K562 (cell line): ENCODE data around the gene SHFL. TPM values are rescaled to one million over a fixed set of nuclear protein-coding genes. Genes with fewer than 3 reads are reported as not detected.
A peak's percentile ranks its signal among the peaks of the same experiment; 100 is the strongest.

Experiments
- KDM1A ChIP-seq, 2 experiments: fragments of 450-650 bp; IDR thresholded peaks; 2 replicates each; pipeline ENCODE4 v1.6.1; 2016; ENCODE audit warnings: mild to moderate bottlenecking in 2 of 2
- polyA plus RNA-seq, 8 experiments: library from polyadenylated mRNA; depleted of rRNA in 4 of 8; stranded (reverse) in 5 of 8; unstranded in 3 of 8; fragments of >200 nt; fragmentation: Nextera tagmentation in 2 of 8; fragmentation: Illumina TruSeq in 1 of 8; extraction: Ambion mirVana in 2 of 8; extraction: Trizol in 1 of 8; gene quantifications; 2 replicates each; pipeline versions ENCODE4 v1.2.1 to v1.2.3, GENCODE V29; 2011 to 2014; ENCODE audit warnings: inconsistent platforms in 1 of 8, missing spikeins in 1 of 8
- total RNA-seq, 7 experiments: library from RNA; depleted of rRNA in 6 of 7; stranded (reverse); fragments of >200 nt in 6 of 7; fragmentation: Illumina TruSeq in 2 of 7; extraction: Trizol in 2 of 7; gene quantifications; 2 replicates each; pipeline versions ENCODE4 v1.2.1 to v1.2.3, GENCODE V29; 2011 to 2021; ENCODE audit warnings: low replicate concordance in 1 of 7
- TF ChIP-seq, protein P1 (sequence below): IDR thresholded peaks from 3 replicates; pipeline ENCODE4 v1.6.1; 2011; ENCODE audit warnings: borderline replicate concordance, mild to moderate bottlenecking, moderate library complexity; ENCODE audit not compliant: insufficient read length; ENCODE audit errors: extremely low read depth
- TF ChIP-seq, protein P2 (sequence below): fragments of 250-450 bp; sonication (Bioruptor Pico); IDR thresholded peaks from 2 replicates; pipeline ENCODE4 v1.8.0; 2022; ENCODE audit warnings: moderate library complexity, mild to moderate bottlenecking, inconsistent platforms
- TF ChIP-seq, protein P3 (sequence below), 3 experiments: IDR thresholded peaks in 2 of 3; conservative IDR thresholded peaks in 1 of 3; 2 replicates each; pipeline ENCODE4 v1.5.1; 2011 to 2012; ENCODE audit warnings: low read length in 3 of 3, mild to moderate bottlenecking in 3 of 3, control low read depth in 2 of 3, improper control_type of control experiment in 1 of 3, inconsistent platforms in 1 of 3, low read depth in 1 of 3, mixed read lengths in 1 of 3, moderate library complexity in 1 of 3; ENCODE audit not compliant: insufficient read depth in 2 of 3
- TF ChIP-seq, protein P4 (sequence below): IDR thresholded peaks from 2 replicates; pipeline ENCODE4 v1.6.1; 2011; ENCODE audit warnings: borderline replicate concordance, low read depth, mild to moderate bottlenecking, moderate library complexity, low read length; ENCODE audit not compliant: insufficient read depth, poor library complexity, severe bottlenecking

The SHFL gene
- total and polyA plus RNA-seq, 9 of the 15 experiments (the other 6 are each of a cell fraction or from before 2014, with no cell fraction given), result 1.5 to 25.7 (median 13.0) TPM

DNA sequence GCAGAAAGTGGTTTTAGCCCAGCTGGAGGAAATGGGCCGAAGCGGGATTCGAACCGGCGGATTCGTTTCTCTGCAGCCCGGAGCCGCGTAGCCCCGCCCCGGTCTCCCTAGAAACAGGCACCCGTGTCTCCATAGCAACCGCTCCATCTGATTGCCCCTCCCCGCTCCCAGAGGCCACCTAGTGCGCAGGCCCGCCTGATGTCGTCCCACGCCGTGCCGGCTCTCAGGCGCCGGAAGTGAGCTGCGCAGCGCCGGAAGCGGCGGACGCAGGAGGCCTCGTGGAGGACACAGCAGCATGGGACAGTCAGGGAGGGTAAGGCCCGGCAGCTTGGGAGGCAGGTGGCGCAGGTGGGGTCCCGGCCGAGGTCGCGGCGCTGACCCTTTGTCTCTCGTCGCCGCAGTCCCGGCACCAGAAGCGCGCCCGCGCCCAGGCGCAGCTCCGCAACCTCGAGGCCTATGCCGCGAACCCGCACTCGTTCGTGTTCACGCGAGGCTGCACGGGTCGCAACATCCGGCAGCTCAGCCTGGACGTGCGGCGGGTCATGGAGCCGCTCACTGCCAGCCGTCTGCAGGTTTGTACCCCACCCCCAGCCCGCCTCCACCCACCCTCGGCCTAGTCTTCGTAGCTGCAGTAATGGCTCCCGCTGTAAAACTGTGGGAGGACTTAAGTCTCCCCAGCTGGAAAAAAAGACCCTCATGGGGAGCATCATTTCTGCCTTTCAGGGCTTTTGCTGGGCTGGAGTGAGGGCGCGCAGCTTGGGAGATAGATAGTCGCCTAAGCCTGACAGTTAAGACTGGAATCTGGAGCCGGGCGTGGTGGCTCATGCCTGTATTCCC, 20.2 kb downstream of the SHFL start, which contains the start of gene PPAN (continued):
- TF ChIP-seq, protein P1, sequence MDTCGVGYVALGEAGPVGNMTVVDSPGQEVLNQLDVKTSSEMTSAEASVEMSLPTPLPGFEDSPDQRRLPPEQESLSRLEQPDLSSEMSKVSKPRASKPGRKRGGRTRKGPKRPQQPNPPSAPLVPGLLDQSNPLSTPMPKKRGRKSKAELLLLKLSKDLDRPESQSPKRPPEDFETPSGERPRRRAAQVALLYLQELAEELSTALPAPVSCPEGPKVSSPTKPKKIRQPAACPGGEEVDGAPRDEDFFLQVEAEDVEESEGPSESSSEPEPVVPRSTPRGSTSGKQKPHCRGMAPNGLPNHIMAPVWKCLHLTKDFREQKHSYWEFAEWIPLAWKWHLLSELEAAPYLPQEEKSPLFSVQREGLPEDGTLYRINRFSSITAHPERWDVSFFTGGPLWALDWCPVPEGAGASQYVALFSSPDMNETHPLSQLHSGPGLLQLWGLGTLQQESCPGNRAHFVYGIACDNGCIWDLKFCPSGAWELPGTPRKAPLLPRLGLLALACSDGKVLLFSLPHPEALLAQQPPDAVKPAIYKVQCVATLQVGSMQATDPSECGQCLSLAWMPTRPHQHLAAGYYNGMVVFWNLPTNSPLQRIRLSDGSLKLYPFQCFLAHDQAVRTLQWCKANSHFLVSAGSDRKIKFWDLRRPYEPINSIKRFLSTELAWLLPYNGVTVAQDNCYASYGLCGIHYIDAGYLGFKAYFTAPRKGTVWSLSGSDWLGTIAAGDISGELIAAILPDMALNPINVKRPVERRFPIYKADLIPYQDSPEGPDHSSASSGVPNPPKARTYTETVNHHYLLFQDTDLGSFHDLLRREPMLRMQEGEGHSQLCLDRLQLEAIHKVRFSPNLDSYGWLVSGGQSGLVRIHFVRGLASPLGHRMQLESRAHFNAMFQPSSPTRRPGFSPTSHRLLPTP, result peak; percentile 92
- TF ChIP-seq KDM1A (IDR thresholded peaks at IDR 0.05), result no peak
- TF ChIP-seq, protein P2, sequence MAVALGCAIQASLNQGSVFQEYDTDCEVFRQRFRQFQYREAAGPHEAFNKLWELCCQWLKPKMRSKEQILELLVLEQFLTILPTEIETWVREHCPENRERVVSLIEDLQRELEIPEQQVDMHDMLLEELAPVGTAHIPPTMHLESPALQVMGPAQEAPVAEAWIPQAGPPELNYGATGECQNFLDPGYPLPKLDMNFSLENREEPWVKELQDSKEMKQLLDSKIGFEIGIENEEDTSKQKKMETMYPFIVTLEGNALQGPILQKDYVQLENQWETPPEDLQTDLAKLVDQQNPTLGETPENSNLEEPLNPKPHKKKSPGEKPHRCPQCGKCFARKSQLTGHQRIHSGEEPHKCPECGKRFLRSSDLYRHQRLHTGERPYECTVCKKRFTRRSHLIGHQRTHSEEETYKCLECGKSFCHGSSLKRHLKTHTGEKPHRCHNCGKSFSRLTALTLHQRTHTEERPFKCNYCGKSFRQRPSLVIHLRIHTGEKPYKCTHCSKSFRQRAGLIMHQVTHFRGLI (CRISPR knock-in tag), result no peak
- TF ChIP-seq, protein P3, sequence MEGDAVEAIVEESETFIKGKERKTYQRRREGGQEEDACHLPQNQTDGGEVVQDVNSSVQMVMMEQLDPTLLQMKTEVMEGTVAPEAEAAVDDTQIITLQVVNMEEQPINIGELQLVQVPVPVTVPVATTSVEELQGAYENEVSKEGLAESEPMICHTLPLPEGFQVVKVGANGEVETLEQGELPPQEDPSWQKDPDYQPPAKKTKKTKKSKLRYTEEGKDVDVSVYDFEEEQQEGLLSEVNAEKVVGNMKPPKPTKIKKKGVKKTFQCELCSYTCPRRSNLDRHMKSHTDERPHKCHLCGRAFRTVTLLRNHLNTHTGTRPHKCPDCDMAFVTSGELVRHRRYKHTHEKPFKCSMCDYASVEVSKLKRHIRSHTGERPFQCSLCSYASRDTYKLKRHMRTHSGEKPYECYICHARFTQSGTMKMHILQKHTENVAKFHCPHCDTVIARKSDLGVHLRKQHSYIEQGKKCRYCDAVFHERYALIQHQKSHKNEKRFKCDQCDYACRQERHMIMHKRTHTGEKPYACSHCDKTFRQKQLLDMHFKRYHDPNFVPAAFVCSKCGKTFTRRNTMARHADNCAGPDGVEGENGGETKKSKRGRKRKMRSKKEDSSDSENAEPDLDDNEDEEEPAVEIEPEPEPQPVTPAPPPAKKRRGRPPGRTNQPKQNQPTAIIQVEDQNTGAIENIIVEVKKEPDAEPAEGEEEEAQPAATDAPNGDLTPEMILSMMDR (IDR thresholded peaks at IDR 0.05 in 2 of 3, conservative IDR thresholded peaks at IDR 0.05 in 1 of 3; ENCODE audit: insufficient read depth in 2 of 3, low read depth in 1 of 3, low read length in 3 of 3), result no peak
- TF ChIP-seq, protein P4, sequence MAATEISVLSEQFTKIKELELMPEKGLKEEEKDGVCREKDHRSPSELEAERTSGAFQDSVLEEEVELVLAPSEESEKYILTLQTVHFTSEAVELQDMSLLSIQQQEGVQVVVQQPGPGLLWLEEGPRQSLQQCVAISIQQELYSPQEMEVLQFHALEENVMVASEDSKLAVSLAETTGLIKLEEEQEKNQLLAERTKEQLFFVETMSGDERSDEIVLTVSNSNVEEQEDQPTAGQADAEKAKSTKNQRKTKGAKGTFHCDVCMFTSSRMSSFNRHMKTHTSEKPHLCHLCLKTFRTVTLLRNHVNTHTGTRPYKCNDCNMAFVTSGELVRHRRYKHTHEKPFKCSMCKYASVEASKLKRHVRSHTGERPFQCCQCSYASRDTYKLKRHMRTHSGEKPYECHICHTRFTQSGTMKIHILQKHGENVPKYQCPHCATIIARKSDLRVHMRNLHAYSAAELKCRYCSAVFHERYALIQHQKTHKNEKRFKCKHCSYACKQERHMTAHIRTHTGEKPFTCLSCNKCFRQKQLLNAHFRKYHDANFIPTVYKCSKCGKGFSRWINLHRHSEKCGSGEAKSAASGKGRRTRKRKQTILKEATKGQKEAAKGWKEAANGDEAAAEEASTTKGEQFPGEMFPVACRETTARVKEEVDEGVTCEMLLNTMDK, result no peak
